SHP77 treated with DMSO at 0.1 percent for 48 hours (cell line): Measurements from ENCODE around the gene STAT4.
A peak's percentile ranks its signal among the peaks of the same experiment; 100 is the strongest.

Source experiments
- DNase-seq: peaks from one replicate; lab custom pipeline; 2025; lab: John Stamatoyannopoulos, UW

The STAT4 gene, protein sequence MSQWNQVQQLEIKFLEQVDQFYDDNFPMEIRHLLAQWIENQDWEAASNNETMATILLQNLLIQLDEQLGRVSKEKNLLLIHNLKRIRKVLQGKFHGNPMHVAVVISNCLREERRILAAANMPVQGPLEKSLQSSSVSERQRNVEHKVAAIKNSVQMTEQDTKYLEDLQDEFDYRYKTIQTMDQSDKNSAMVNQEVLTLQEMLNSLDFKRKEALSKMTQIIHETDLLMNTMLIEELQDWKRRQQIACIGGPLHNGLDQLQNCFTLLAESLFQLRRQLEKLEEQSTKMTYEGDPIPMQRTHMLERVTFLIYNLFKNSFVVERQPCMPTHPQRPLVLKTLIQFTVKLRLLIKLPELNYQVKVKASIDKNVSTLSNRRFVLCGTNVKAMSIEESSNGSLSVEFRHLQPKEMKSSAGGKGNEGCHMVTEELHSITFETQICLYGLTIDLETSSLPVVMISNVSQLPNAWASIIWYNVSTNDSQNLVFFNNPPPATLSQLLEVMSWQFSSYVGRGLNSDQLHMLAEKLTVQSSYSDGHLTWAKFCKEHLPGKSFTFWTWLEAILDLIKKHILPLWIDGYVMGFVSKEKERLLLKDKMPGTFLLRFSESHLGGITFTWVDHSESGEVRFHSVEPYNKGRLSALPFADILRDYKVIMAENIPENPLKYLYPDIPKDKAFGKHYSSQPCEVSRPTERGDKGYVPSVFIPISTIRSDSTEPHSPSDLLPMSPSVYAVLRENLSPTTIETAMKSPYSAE

DNA sequence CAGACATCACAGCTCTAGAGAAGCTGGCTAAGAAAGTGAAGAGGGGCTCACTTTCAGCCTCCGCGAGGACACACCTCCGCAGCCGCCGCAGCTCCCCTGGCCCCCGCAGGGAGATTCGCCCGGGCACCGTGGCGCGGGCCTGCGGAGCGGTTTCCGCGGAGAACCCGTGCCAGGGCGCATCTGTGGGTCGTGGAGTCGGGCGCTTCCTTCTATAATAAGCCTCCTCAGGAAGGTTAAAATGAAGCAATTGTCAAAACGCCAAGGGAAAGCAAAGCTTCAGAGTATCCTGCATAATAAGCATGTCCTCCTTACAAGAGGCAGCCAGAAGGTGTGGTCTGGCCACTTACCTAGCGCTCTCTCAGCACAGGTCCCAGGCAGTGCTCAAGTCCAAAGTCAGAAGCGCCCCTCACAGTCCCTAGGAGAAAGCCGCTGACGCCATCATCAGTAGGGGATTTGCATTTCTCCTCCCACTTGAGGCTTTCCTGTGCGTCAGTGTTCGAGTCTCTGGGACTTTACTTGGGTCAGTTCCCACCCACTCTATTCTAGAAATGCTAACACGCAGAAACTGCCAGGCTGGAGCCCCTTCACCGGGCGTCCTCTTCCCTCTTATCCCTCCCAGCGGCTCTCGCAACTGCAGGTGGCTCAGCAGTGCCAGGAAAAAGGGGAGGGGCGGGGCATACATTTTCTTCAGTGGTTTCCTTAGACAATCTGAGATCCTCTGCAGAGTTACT lies at the start of gene STAT4:
STAT4 (minus strand) TSS at position 395 of the 731 bp plus-strand sequence. CDS start 2,791 bp downstream, outside the sequence.
- DNase-seq, result no peak

DNA sequence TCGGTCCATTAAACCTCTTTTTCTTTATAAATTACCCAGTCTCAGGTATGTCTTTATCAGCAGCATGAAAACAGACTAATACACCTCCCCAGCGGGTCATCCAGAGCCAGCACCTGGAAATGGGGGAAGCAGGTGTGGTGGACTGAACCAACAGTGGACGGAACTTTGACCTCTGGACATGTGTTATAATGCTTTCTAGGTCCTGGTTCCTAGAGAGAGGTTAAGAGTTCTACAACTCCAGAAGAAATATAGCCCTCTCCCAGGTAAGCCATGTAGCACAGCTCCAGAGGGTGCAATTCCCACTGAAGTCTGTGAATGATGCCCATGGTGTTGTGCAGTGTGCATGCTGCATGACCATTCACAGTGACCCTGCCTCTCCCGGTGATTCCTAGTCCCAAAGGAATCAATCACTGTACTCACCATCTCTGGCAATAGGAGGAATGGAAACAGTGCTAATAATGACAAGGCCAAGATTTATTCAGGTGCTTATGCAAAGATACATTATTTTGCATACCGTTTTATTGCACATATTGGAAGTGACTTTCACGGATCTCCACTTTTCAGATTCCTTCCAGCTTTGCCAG lies 49.2 kb upstream of the STAT4 start:
- no peak for DNase-seq

DNA sequence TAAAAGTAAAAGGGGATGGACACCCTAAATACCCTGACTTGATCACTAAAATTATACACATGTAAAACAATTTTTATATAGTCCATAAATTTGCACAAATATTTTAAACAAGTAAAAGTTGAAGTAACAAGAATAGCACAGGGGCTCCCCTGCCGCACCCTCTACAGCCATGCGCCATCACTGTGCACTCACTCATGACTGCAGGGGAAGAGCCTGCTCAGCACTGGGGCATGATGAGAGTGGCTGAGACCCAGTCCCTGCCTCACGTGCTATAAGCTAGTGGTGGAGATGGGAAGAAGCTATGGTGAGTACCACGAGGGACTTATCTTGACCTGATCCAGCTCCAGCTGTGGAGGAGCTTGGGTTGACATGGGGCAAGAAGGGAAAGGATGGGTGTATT lies 47.5 kb upstream of the STAT4 start:
- no peak for DNase-seq

DNA sequence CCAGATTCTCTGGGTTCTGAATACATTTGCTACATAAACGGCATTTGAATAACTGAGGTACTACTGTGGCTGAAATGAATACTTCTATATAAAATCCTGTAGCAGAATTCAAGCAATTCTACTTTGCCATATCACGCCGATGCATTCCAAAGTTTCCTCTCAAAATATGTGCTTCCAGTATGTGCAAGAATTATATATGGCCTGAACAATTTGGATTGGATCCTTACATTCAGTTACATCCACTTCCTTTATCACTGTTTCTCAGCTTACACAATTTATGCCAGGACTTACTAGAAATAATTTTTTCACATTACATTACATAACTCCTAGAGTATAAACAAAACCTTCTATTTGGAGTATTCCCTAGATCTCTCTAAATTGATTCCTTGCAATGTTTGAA lies 46.3 kb upstream of the STAT4 start:
- no peak for DNase-seq

DNA sequence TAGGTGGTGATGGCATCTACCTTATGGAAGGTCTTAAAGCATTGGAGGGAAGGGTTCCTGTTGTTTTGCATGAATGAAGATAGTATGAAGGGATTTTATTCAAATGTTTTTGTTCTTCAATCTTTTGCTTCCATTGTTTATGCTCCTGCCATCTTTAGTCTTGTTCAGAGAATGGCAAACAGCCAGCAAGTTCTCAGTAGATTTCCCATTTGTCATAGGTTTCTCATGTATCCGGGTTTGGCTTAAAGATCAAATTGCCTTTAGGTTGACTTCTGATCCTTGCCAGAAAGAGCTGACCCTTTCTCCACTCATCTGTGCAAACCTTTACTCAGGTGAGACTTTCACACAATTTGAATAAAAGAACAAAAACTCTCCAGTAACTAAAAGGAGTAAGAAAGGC lies 44.2 kb upstream of the STAT4 start:
- no peak for DNase-seq

DNA sequence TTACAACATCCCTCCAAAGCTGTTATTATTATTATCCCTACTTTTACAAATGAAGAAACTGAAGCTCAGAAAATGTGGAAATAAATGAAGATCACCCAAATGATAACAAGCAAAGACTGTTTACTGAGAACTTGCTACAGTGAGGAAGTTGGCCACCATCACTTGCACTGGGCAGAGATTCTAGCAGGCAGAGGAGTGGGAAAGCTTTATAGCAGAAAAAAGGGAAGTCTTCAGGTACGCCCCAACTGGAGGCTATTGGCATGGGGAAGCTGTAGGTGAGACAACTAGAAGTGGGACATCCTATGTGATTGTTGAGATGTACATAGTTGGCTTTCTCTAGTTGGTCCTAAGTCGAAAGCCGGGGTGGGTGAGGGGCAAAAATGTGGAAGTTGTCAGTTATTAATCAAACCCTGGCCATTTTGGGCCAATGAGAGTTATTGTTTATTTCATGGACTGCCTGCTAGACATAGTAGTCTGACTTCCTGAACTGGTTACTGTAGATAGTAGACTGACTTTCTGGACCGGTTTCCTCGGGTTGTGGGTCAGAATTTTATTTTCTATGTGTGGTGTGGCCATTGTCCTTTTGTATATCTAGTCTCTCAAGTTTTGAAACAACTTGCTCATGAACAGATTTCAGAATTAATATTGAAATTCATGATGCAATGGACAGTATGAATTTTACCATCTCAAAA lies 40.2 kb upstream of the STAT4 start:
- no peak for DNase-seq

DNA sequence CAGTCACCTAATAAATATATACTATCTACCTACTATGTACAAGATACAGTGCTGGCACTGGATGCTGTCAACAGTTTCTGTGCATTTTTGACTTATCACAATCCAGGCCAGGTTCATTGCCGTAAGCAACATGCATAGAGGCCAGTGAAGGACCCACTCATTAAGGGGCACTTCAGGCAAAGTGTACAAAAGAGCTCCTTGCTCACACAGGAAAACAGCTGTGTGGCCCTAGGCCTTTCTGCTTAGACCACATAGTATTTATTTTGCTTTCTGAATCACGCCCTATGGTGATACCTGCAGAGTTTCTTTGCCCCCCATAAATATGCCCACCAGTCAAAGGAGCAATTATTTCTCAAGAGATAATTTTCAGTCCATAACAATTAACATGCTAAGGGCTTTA lies 39.6 kb upstream of the STAT4 start:
- DNase-seq, result peak; percentile 32

DNA sequence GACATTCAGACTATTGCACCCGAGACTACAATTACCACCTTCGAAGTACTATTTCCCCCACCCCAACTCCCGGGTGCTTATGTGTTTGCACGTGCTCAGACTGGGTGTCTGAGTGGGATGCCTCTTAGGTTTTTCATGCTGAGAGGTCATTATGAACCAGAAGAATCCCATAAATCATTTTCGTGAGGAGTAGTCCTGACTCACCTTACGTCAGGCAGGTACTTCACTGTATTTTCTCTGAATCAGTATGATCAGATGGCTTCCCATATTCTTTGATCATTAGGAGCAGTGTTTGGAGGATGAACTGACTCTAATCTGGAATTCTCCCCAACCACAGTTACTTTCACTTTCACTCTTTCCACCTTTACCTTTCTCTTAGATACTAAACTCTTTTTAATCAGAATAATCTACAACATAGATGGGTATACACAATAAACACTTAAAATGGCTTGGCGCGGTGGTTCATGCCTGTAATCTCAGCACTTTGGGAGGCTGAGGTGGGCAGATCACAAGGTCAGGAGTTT lies 38.4 kb upstream of the STAT4 start:
- peak; percentile 35 for DNase-seq

DNA sequence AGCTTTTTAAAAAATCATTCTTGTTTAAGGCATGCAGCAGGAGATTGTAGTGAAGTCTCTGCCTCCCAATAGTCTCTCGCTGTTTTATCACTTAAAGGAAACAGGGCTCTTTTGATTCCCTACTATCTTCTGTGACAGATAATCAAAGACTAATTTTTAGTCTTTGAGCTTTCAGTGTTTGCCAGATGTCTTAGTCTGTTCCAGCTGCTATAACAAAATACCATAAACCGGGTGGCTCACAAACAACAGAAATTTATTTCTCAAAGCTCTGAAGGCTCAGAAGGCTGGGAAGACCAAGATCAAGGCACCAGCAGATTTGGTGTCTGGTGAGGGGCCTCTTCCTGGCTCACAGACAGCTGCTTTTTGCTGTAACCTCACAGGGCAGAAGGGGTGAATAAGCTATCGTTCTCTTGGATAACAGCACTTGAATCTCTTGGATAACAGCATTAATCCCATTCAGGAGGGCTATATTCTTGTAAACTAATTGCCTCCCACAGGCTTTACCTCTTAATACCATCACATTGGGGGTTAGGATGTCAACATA lies 37.8 kb upstream of the STAT4 start:
- DNase-seq, result no peak

DNA sequence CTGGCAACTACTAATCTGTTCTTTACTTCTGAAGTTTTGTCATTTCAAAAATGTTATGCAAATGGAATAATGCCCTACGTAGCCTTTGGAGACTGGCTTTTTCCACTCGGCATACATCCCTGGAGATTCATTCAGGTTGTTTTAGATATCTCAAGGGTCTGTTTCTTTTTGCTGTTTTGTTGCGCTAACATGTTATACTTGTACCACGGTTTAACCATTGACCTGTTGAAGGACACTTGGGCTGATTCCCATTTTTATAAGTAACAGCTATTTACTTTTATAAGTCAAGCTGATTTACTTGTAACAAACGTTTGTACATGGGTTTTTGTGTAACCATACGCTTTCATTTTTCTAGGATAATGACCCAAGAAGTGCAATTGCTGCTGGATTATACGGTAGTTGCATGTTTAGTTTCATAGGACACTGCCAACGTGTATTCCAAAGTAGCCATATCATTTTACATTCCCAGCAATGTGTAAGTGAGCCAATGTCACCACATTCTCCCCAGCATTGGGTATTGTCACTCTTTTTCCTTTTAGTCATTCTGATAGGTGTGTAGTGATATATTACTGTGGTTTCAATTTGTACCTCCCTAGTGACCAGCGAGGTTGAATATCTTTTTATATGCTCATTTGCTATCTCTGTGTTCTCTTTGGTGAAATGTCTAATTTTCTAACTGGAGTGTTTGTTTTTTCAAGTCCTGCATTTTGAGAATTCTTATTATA lies 36.5 kb upstream of the STAT4 start:
- no peak for DNase-seq

DNA sequence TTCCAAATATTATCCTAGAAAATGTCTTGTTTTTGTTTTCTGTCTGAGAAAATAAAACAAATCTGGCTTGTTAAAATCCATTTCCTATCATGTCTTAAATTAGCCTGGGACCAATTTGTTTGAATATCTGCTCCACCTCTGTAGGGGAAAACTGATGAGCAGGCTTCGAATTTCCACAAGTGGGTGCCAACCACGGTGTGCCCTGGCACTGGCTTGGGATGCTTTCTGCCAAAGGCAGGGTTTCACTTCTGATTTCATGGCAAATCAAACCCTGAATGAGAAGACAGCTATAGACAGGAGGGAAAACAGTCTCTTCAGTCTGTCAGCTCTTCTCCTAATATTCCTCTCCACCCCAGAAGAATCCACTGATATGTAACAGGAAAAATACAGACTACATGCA lies 33.7 kb upstream of the STAT4 start:
- DNase-seq, result no peak

DNA sequence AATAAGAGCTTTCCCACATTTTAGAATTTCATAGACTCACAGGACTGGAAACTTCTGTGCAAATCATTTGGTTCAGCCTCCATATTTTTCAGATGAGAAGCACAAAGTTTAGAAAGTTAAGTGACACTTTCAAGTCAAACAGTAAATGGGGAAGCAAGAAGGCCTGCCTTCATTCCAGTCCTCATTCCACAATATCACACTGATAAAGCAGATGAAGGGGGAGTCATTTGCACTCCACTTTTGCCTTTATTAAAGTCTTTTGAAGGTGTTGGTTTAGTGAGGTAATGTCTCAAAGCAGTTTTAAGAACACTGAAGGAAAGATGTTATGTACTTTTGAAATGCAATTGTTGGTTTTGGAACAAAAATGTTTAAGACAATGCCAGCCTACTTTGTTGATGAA lies 32.7 kb upstream of the STAT4 start:
- no peak for DNase-seq

DNA sequence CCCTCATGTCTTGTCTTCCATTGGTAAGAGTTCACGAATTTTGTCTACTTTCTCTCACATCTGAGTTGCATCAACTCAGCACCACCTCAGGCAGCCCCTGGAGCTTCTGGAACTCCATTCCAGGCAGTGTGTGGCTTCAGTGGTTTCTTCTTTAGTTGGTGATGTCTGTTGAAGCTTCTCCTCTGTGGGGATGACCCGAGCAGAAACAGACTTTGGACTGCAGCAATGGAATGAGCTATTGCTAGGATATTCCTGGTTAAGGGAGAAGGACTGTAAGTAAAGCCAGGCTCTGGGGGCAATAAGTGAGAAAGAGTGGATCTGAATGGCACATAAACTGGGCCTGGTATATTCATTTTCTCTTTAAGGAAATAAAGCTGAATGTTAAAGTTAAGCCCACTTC lies 32.3 kb upstream of the STAT4 start:
- no peak for DNase-seq

DNA sequence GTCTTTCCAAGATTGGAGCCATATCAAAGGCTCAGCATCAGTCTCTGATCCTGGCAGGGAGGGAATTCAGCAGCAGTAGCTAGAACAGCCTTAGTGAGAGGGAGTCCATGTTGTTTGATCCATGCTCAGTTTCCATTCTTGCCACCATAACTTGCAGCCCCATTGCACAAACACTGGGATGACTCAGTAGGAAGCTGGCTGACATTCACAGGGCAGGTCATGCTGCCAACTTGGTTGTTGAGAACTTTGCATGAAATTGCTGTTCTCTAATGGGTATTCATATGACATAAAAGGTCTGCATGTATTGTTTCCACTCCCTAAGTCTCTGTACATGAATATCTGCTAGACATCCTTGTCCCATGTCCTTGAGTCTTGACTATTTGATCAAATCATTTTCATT lies 29.9 kb upstream of the STAT4 start:
- DNase-seq, result no peak

DNA sequence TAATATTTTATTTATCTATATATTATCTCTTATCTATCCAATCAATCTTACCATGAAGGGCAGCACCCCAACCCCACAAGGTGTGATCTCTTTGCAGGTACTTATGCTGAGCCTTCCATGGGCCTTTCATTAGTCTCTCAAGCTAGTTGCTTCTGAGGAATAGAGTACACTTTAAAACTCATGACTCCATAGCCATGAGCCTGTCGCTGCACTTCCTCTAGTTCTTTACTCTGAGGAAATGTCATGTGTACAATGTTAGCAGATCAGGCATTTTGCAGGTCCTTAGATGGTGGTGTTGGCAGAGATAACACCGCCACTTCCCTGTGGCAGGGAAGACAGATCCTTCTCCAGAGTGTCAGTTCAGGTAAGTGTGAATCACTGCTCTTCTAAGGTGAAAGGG lies 29.5 kb upstream of the STAT4 start:
- no peak for DNase-seq

DNA sequence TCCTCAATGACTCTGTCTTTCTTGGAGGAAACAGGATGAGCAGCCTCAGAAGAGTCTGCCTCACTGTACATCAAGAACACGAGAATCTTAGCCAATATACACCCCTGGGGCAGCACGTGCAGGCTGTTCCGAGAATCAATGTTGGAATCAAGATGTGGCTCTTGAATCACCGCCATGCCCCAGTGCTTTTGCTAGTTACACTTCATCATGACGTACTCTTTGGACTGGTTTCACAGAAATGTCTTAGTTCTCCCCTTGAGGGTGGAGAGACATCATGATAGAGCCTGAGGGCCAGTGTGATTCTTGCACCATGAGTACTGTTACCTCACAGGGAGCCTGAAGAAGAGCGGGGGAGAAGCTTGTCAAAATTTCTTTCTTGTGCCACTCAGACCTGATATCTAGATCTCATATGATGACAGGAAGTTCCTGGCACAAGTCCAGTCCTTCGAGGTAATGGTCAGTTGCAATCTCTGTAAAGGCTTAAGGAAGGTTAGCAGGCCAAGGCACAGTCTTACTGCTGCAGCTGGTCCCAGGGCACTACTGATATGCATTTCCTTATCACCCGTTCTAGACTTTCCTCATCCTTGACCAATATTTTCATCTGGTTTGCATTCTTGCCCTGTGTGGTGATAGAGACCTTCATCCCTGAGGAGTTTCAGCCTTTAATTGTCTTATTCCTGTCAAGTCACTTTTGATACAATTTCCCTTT lies 28.2 kb upstream of the STAT4 start:
- no peak for DNase-seq

DNA sequence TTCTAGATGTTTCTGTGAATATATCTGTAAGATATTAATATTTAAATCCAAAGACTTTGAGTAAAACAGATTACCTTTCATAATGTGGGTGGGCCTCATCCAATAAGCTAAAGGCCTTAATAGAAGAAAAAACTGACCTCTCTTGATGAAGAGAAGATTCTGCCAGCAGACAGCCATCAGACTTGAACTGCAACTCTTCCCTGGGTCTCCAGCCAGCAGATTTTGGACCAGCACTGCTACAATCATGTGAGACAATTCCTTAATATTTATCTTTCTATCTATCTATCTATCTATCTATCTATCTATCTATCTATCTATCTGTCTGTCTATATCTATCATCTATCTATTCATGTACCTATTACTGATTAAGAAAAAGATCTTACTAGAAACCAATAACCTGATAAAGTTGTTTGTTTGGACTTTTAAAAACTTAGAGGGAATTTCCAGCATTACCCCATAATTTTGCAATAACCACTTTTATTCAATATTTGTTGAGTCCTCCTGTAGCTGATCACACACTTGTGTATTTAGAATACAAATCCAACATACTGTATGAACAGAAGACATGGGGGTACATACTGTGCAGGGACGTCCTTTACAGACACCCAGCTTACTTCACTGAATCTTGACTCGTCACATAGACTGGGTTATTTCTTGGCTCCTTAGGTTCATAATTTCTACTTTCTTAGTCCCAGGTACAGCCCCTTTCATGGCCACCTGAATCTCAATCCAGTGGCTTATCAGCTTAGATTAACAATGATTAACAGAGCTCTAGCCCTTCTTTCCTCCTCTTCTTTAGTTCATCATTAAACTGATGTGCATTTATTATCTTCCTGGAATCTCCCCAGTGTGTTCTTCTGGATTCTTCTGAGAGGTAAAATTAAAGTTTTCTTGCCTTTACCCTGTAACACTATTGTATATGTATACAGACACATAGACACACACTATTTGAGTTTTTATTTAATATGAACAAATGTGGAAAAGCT lies 27.2 kb upstream of the STAT4 start:
- no peak for DNase-seq

DNA sequence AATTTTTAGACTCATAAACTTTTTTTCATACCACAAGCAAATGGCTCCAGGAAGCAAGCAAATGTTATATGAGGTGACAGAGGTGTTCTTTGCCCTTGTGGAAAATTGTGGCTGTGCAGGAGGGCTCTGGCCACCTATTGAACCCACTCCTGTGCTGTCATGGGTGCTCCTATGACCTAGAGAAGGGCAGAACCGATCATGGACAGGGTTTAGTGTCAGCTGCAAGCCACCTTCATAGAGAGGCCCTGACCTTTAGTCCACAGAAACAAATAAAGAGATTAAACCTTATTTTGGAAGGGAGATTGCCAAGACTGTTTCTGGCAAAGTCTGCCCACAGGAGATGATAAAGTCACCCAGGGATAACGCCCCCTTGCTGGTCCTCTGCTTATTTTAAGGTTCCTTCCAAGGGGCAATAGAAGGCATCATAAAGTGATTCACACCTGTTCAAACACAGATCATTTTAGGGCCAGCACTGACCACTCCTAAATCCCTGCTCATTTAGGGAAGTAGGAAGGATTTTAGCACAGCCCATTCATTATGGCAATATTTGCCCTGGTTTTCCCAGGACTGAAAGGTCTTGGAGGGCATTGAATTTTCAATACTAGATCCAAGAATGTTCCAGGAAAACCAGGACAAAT lies 26.1 kb upstream of the STAT4 start:
- no peak for DNase-seq
